Mesothelial cell of epicardium (in vitro differentiated cells): ENCODE data around the gene KLC4. TPM values are rescaled to one million over a fixed set of nuclear protein-coding genes. Genes with fewer than 3 reads are reported as not detected.

Source experiments
- DNase-seq, 2 experiments: peaks; one replicate each; pipeline ENCODE4 v3.0.0; 2021; ENCODE audit warnings: low spot score in 2 of 2; ENCODE audit not compliant: unreplicated experiment in 2 of 2
- H3K27ac Mint-ChIP-seq: 2 replicates; pipeline ENCODE4 v1.8.0; 2021; ENCODE audit warnings: mixed read lengths
- H3K27me3 Mint-ChIP-seq: 2 replicates; pipeline ENCODE4 v1.8.0; 2021; ENCODE audit warnings: low read depth, mixed read lengths
- H3K36me3 Mint-ChIP-seq: 2 replicates; pipeline ENCODE4 v1.8.0; 2021; ENCODE audit warnings: mixed read lengths
- H3K4me1 Mint-ChIP-seq: 2 replicates; pipeline ENCODE4 v1.8.0; 2021; ENCODE audit warnings: mixed read lengths
- H3K4me3 Mint-ChIP-seq: 2 replicates; pipeline ENCODE4 v1.8.0; 2021; ENCODE audit warnings: mild to moderate bottlenecking, moderate library complexity, mixed read lengths
- H3K9me3 Mint-ChIP-seq: 2 replicates; pipeline ENCODE4 v1.8.0; 2021; ENCODE audit warnings: mixed read lengths
- total RNA-seq: library from RNA; stranded (reverse); gene quantifications from 3 replicates; pipeline ENCODE4 v1.2.1, GENCODE V29; 2021
- TF ChIP-seq, protein P1 (sequence below): fragments of 200-600 bp; sonication (generic); IDR thresholded peaks from one replicate; pipeline ENCODE4 v1.5.0; 2021; ENCODE audit warnings: antibody characterized with exemption; ENCODE audit not compliant: unreplicated experiment

KLC4 gene
- total RNA-seq, 1 donor from 2014 or later: 69.0 TPM

DNA sequence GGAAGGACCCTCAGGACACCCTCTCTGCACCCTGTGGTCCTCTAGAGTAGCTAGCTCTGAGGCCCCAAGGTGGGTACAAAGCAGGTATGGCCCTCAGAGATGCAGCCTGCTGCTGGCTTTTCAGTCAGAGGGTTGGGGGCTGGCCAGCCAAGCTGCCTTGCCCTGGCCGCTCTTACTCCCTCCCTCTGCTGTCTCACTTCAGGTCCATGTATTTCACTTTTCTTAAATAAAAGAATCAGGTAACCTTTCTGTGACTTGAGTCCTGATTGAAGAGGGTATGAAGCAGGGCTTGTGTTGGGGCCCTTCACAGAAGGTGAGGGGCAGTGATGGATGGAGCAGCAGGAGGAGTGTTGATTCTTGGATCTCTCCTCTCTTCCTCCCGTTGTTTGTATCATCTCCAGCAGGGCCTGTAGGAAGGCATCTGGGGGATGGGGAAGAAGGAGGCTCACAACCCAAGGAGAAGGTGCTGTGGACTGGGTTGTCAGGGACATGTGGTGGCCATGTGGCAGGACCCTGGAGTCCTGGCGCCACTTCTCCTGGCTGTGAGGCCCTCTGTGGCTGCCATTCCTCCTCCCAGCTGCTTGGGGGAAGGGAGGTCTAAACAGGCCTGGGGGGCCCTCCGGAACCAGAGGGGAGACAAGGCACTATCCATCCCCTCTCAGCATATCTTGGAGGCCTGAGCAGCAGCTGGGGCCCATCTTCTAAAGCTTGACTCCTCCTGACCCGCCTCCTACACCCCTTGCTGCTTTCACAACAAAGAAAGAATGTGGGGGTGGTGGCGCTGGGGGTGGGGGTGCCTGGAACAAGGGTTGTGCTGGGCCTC, 15.6 kb downstream of the KLC4 start:
- TF ChIP-seq, protein P1, sequence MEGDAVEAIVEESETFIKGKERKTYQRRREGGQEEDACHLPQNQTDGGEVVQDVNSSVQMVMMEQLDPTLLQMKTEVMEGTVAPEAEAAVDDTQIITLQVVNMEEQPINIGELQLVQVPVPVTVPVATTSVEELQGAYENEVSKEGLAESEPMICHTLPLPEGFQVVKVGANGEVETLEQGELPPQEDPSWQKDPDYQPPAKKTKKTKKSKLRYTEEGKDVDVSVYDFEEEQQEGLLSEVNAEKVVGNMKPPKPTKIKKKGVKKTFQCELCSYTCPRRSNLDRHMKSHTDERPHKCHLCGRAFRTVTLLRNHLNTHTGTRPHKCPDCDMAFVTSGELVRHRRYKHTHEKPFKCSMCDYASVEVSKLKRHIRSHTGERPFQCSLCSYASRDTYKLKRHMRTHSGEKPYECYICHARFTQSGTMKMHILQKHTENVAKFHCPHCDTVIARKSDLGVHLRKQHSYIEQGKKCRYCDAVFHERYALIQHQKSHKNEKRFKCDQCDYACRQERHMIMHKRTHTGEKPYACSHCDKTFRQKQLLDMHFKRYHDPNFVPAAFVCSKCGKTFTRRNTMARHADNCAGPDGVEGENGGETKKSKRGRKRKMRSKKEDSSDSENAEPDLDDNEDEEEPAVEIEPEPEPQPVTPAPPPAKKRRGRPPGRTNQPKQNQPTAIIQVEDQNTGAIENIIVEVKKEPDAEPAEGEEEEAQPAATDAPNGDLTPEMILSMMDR: no peak
- Mint-ChIP-seq H3K4me1 (peaks cover 44% of the 10 kb centered on the region), H3K27me3 (no peaks in the 10 kb centered on the region), H3K27ac (peak overlapping the region; percentile 92), H3K9me3 (no peaks in the 10 kb centered on the region), H3K4me3 (peak overlapping the region; percentile 68), H3K36me3 (peaks cover 13% of the 10 kb centered on the region)
- peak in 1 of 2 experiments; percentile 52 for DNase-seq

DNA sequence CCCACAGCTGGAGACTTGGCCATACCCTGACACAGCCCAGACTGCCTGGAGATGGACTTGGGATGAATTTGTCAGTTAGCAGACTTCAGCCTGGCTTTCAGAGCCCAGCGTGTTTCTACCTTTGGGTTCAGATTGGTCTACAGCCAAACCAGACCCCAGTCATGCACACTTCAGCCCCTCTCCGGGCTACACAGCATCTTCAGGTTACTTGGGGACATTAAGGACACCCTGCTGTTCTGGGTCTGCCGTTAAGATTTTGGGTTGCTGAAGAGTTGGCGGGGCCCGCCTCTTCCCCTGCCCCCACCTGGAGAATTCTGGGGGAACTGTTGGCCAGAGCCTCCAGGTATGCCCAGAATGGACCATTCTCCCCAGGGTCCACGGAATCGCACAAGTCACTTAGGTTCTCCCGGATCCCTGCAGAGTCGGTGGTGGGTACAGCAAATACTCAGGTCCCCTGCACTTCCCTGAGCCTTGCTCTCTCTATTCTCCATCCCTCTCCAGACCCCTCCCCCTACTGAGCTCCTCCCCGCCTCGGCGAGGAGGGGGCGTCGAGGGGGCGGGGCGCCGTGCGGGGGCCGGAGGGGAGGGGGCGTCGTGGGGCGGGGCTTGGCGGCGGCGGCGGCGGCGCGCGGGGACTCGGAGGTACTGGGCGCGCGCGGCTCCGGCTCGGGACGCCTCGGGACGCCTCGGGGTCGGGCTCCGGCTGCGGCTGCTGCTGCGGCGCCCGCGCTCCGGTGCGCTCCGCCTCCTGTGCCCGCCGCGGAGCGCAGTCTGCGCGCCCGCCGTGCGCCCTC, 16.4 kb downstream of the KLC4 start, which contains the start of gene PTK7:
PTK7 (plus strand) TSS at position 645 of the 794 bp plus-strand sequence. CDS start 175 bp downstream, outside the sequence.
- H3K36me3 Mint-ChIP-seq: peaks cover 14% of the 10 kb centered on the region
- H3K27me3 Mint-ChIP-seq: no peaks in the 10 kb centered on the region
- DNase-seq: peak; percentile 89
- no peaks in the 10 kb centered on the region for H3K9me3 Mint-ChIP-seq
- H3K4me1 Mint-ChIP-seq: peaks cover 42% of the 10 kb centered on the region
- peak within 1 kb of the TSS; percentile 86 for H3K4me3 Mint-ChIP-seq
- TF ChIP-seq, protein P1: no peak
- H3K27ac Mint-ChIP-seq: peak within 1 kb of the TSS; percentile 92

- H3K27ac Mint-ChIP-seq: peak overlapping the region; percentile 54
- peaks cover 42% of the 10 kb centered on the region for H3K4me1 Mint-ChIP-seq
- peak overlapping the region; percentile 86 for H3K4me3 Mint-ChIP-seq
- no peaks in the 10 kb centered on the region for H3K9me3 Mint-ChIP-seq
- TF ChIP-seq, protein P1: no peak
- H3K36me3 Mint-ChIP-seq: peaks cover 17% of the 10 kb centered on the region
- DNase-seq: peak; percentile 34 to 70
- H3K27me3 Mint-ChIP-seq: no peaks in the 10 kb centered on the region
Measured at GRCh38 chr6:43076464-43077332, 17.3 kb downstream of the KLC4 start.

- H3K27me3 Mint-ChIP-seq: no peaks in the 10 kb centered on the region
- H3K27ac Mint-ChIP-seq: peak overlapping the region; percentile 54
- TF ChIP-seq, protein P1: no peak
- H3K4me3 Mint-ChIP-seq: peak overlapping the region; percentile 86
- no peak for DNase-seq
- H3K36me3 Mint-ChIP-seq: peaks cover 12% of the 10 kb centered on the region
- peaks cover 42% of the 10 kb centered on the region for H3K4me1 Mint-ChIP-seq
- no peaks in the 10 kb centered on the region for H3K9me3 Mint-ChIP-seq
Measured at GRCh38 chr6:43077333-43077809, 17.9 kb downstream of the KLC4 start.

GRCh38 chr6:43077981-43078511, 18.6 kb downstream of the KLC4 start:
- Mint-ChIP-seq H3K36me3 (peaks cover 6% of the 10 kb centered on the region), H3K4me1 (peaks cover 46% of the 10 kb centered on the region), H3K27ac (peak overlapping the region; percentile 54), H3K9me3 (no peaks in the 10 kb centered on the region), H3K4me3 (peak overlapping the region; percentile 86), H3K27me3 (no peaks in the 10 kb centered on the region)
- TF ChIP-seq, protein P1: no peak
- no peak for DNase-seq
